A549 treated with CpdA at 1 μM for 4 hours (cell line): ENCODE results near the gene REM1. TPM values are rescaled to one million over a fixed set of nuclear protein-coding genes. Genes with fewer than 3 reads are reported as not detected.

Source experiments
- total RNA-seq: library from RNA; stranded (reverse); fragments of 200-300 nt; extraction: Qiagen RNA extraction; gene quantifications from 5 replicates; pipeline ENCODE4 v1.2.3, GENCODE V29; 2022; ENCODE audit warnings: low read depth

The REM1 gene
- 0.09 to 0.13 TPM (median 0.10 TPM) in 3 of 5 replicates, not detected in the others for total RNA-seq

DNA sequence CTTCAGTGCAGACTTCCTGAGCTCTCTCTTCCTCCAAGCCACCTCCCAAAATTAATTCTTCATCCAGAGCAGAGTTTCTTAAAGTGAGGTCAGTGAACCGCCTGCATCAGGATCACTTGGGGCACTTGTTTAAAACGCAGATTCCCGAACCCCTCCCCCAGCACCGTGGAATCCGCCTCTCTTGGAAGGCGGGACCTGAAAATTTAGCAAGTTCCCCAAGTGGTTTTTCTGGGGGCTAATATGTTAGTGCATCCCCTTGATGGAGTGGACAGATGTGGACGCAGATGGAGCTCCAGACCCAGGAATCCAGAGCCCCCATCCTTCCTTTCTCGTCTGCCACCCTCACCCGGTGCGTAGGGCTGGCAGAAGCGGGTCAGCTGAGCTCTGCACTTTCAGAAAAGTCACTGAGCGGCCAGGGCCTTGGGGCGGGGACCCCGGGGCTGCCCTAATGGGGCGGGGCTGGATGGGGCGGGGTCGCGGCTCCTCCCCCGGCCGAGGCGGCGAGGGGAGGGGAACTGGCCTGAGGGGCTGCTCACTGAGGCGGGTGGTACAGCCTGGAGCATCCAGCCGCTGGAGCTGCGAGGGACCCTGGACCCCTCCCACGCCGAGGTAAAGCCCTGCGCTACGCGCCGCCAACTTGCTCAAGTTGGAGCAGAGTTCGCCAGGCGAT is at the start of gene REM1, which contains the start of gene DEFB124:
TSS of gene REM1 (plus strand) at position 531 of the 670 bp plus-strand sequence. CDS start 1,158 bp downstream, outside the sequence.
TSS of gene DEFB124 (minus strand) at position 370 of the 670 bp plus-strand sequence. CDS start 2,114 bp downstream, outside the sequence.

DNA sequence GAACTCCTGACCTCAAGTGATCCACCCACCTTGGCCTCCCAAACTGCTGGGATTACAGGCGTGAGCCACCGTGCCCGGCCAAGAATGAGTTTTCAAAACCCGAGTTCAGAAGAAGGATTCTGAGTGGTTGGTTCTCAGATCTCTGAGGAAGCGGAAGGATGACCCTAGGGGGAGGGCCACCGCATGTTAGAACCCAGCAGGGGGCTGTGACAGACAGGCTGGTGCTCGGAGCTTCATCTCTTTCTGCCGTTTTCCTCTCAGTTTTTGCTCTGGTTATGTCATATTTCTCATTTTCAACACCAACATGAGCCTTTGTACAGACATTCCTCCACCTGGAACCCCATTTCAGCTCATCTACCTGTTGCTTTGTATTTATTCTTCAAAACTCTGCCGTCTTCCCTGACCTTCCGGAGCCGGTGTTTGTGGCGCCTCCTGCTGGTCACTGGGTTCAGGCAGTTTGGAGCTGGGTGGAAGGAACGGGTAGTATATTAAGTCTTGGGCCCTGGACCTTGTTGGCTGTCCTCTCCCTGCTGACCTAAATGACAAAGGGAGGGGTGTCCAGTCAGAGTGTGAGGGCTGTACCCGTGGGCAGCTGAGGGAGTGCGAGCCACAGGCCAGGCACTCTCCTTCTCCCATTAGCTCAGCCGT is 35.0 kb upstream of the REM1 start, which contains the start of gene DEFB123:
TSS of gene DEFB123 (plus strand) at position 621 of the 648 bp plus-strand sequence. CDS start 67 bp downstream, outside the sequence.

GRCh38 chr20:31514154-31515071 is 39.3 kb downstream of the REM1 start, which contains the start of gene HM13:
Gene HM13, plus strand, starts transcription at chr20:31514442. Its CDS starts 110 bp downstream, at chr20:31514552.

Other genes starting within 250 kb of the REM1 start
- gene DEFB115, start 217.6 kb upstream of the REM1 start, total RNA-seq, result not detected in 5 replicates
- not detected in 5 replicates for gene DEFB116, start 166.7 kb upstream of the REM1 start, total RNA-seq
- not detected in 5 replicates for gene DEFB118, start 106.7 kb upstream of the REM1 start, total RNA-seq
- not detected in 5 replicates for gene DEFB119, start 84.7 kb upstream of the REM1 start, total RNA-seq
- not detected in 5 replicates for gene DEFB121, start 69.1 kb upstream of the REM1 start, total RNA-seq
- gene DEFB123, start 34.7 kb upstream of the REM1 start, total RNA-seq, result not detected in 5 replicates
- gene DEFB124, start 161 bp upstream of the REM1 start, total RNA-seq, result not detected in 5 replicates
- gene HM13, start 39.2 kb downstream of the REM1 start, total RNA-seq, result 190 to 266 TPM (median 248 TPM) in 5 replicates
- 155 to 284 TPM (median 194 TPM) in 5 replicates for gene ID1, start 130.0 kb downstream of the REM1 start, total RNA-seq
- gene COX4I2, start 162.6 kb downstream of the REM1 start, total RNA-seq, result not detected in 5 replicates
- 135 to 153 TPM (median 148 TPM) in 5 replicates for gene BCL2L1, start 247.6 kb downstream of the REM1 start, total RNA-seq